GM21390 (cell line): Measurements from ENCODE around the gene CRTC3.

ENCODE experiments used
- ATAC-seq: cut with Tn5 transposase; IDR thresholded peaks from one replicate; pipeline ENCODE4 v1.9.1; 2021; ENCODE audit not compliant: unreplicated experiment

CRTC3 gene

GRCh38 chr15:90591524-90591923 is 61.8 kb downstream of the CRTC3 start:
- ATAC-seq = no peak

GRCh38 chr15:90592131-90592881 is 62.6 kb downstream of the CRTC3 start:
- ATAC-seq = no peak

GRCh38 chr15:90593499-90594158 is 63.9 kb downstream of the CRTC3 start:
- no peak for ATAC-seq

GRCh38 chr15:90594301-90594738 is 64.6 kb downstream of the CRTC3 start:
- ATAC-seq = peak; percentile 31

GRCh38 chr15:90595763-90596155 is 66.0 kb downstream of the CRTC3 start:
- peak; percentile 22 for ATAC-seq

GRCh38 chr15:90596943-90597342 is 67.2 kb downstream of the CRTC3 start:
- no peak for ATAC-seq

- no peak for ATAC-seq
These were observed 67.9 kb downstream of the CRTC3 start for GRCh38 chr15:90597577-90597976.

GRCh38 chr15:90598031-90598577 is 68.4 kb downstream of the CRTC3 start:
- ATAC-seq = no peak

- ATAC-seq = no peak
These were observed 69.0 kb downstream of the CRTC3 start for GRCh38 chr15:90598679-90599078.

- ATAC-seq = no peak
These were observed 69.4 kb downstream of the CRTC3 start for GRCh38 chr15:90599116-90599515.

GRCh38 chr15:90599644-90600043 is 69.9 kb downstream of the CRTC3 start:
- no peak for ATAC-seq

GRCh38 chr15:90600954-90601353 is 71.2 kb downstream of the CRTC3 start:
- no peak for ATAC-seq

GRCh38 chr15:90603893-90604292 is 74.2 kb downstream of the CRTC3 start:
- no peak for ATAC-seq

- no peak for ATAC-seq
These were observed 76.9 kb downstream of the CRTC3 start for GRCh38 chr15:90606641-90607040.

GRCh38 chr15:90607361-90607760 is 77.6 kb downstream of the CRTC3 start:
- ATAC-seq = no peak

- ATAC-seq = no peak
These were observed 79.8 kb downstream of the CRTC3 start for GRCh38 chr15:90609242-90610180.

GRCh38 chr15:90610190-90610589 is 80.5 kb downstream of the CRTC3 start:
- no peak for ATAC-seq

GRCh38 chr15:90611157-90611556 is 81.4 kb downstream of the CRTC3 start:
- no peak for ATAC-seq

GRCh38 chr15:90617171-90617570 is 87.4 kb downstream of the CRTC3 start:
- ATAC-seq = no peak

GRCh38 chr15:90617668-90618097 is 88.0 kb downstream of the CRTC3 start:
- ATAC-seq = no peak
